ENCODE measurements around the gene PYM1. TPM values are rescaled to one million over a fixed set of nuclear protein-coding genes. Genes with fewer than 3 reads are reported as not detected.

Gene PYM1
- polyA plus RNA-seq, 2 donors, result 63.7 to 71.0 TPM

- no peak overlapping the region for H3K4me3 ChIP-seq (ENCODE audit: low read depth in 1 of 2, low read length in 2 of 2)
- H3K9me3 ChIP-seq (ENCODE audit: control insufficient read depth in 2 of 2, insufficient read depth in 1 of 2, low read depth in 1 of 2, low read length in 1 of 2), result no peaks in the 10 kb centered on the region
- no peak overlapping the region for H3K27ac ChIP-seq (ENCODE audit: low read depth in 2 of 2, low read length in 1 of 2)
- H3K36me3 ChIP-seq (ENCODE audit: control insufficient read depth in 2 of 2, insufficient read depth in 2 of 2, low read length in 1 of 2), result no peaks in the 10 kb centered on the region
- no peaks in the 10 kb centered on the region for H3K4me1 ChIP-seq (ENCODE audit: control insufficient read depth in 2 of 2, insufficient read depth in 2 of 2, low read length in 1 of 2)
- no peaks in the 10 kb centered on the region for H3K27me3 ChIP-seq (ENCODE audit: control insufficient read depth in 1 of 2, insufficient read depth in 2 of 2, low read length in 2 of 2)
Observed at GRCh38 chr12:55862286-55862685, 65.4 kb downstream of the PYM1 start.

DNA sequence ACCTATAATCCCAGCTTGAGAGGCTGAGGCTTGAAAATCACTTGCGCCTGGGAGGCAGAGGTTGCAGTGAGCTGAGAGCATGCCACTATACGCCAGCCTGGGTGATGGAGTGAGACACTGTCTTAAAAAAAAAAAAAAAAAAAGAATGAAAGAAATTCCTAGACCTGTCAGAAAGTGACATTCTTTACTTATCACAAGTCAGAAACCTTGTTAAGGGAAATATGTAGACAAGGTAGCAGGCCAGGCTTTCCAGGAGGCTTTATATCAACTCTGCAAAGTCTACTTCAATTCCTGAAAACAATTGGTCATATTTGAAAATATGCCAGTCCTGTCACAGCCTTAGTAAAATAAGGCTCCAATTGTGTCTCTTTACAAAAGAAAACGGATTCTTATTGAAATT, 65.8 kb downstream of the PYM1 start:
- WGBS, 2 donors, result 87% methylated on average over 3 of the region's 3 CpGs
- Histone ChIP-seq H3K27me3 (ENCODE audit: control insufficient read depth in 1 of 2, insufficient read depth in 2 of 2, low read length in 2 of 2) (no peaks in the 10 kb centered on the region), H3K27ac (ENCODE audit: low read depth in 2 of 2, low read length in 1 of 2) (no peak overlapping the region), H3K4me3 (ENCODE audit: low read depth in 1 of 2, low read length in 2 of 2) (no peak overlapping the region), H3K9me3 (ENCODE audit: control insufficient read depth in 2 of 2, insufficient read depth in 1 of 2, low read depth in 1 of 2, low read length in 1 of 2) (no peaks in the 10 kb centered on the region), H3K36me3 (ENCODE audit: control insufficient read depth in 2 of 2, insufficient read depth in 2 of 2, low read length in 1 of 2) (no peaks in the 10 kb centered on the region), H3K4me1 (ENCODE audit: control insufficient read depth in 2 of 2, insufficient read depth in 2 of 2, low read length in 1 of 2) (no peaks in the 10 kb centered on the region)

GRCh38 chr12:55861396-55861795, 66.3 kb downstream of the PYM1 start:
- H3K27ac ChIP-seq (ENCODE audit: low read depth in 2 of 2, low read length in 1 of 2), result no peak overlapping the region
- no peaks in the 10 kb centered on the region for H3K27me3 ChIP-seq (ENCODE audit: control insufficient read depth in 1 of 2, insufficient read depth in 2 of 2, low read length in 2 of 2)
- no peaks in the 10 kb centered on the region for H3K9me3 ChIP-seq (ENCODE audit: control insufficient read depth in 2 of 2, insufficient read depth in 1 of 2, low read depth in 1 of 2, low read length in 1 of 2)
- H3K36me3 ChIP-seq (ENCODE audit: control insufficient read depth in 2 of 2, insufficient read depth in 2 of 2, low read length in 1 of 2), result no peaks in the 10 kb centered on the region
- H3K4me1 ChIP-seq (ENCODE audit: control insufficient read depth in 2 of 2, insufficient read depth in 2 of 2, low read length in 1 of 2), result no peaks in the 10 kb centered on the region
- 89 to 90% methylated on average over 8 of the region's 8 CpGs for WGBS, 2 donors
- no peak overlapping the region for H3K4me3 ChIP-seq (ENCODE audit: low read depth in 1 of 2, low read length in 2 of 2)

DNA sequence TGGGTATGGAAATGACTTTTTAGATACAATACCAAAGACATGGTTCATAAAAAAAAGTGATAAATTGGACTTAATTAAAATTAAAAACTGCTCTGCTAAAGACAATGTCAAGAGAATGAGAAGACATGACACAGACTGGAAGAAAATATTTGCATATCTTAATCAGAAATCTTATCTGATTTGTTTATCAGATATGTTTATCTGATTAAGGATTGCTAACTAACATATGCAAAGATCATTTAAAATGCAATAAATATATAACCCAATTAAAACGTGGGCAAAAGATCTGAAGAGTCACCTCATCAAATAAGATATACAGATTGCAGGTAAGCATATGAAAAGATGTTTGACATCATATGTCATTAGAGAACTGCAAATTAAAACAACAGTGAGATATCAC, 75.0 kb downstream of the PYM1 start:
- no peaks in the 10 kb centered on the region for H3K36me3 ChIP-seq (ENCODE audit: control insufficient read depth in 2 of 2, insufficient read depth in 2 of 2, low read length in 1 of 2)
- 38 to 39% methylated on average over 1 of the region's 1 CpG for WGBS, 2 donors
- H3K27ac ChIP-seq (ENCODE audit: low read depth in 2 of 2, low read length in 1 of 2), result no peak overlapping the region
- no peaks in the 10 kb centered on the region for H3K4me1 ChIP-seq (ENCODE audit: control insufficient read depth in 2 of 2, insufficient read depth in 2 of 2, low read length in 1 of 2)
- H3K27me3 ChIP-seq (ENCODE audit: control insufficient read depth in 1 of 2, insufficient read depth in 2 of 2, low read length in 2 of 2), result no peaks in the 10 kb centered on the region
- H3K9me3 ChIP-seq (ENCODE audit: control insufficient read depth in 2 of 2, insufficient read depth in 1 of 2, low read depth in 1 of 2, low read length in 1 of 2), result no peaks in the 10 kb centered on the region
- no peak overlapping the region for H3K4me3 ChIP-seq (ENCODE audit: low read depth in 1 of 2, low read length in 2 of 2)

Other genes starting within 250 kb of the PYM1 start
- gene ITGA7, start 220.0 kb downstream of the PYM1 start, polyA plus RNA-seq, result 10 to 100 TPM; 15.3 to 24.6 TPM
- gene BLOC1S1, start 211.8 kb downstream of the PYM1 start, polyA plus RNA-seq, result 100 to 1,000 TPM; 269 to 326 TPM
- gene RDH5, start 207.5 kb downstream of the PYM1 start, polyA plus RNA-seq, result 10 to 100 TPM in 1 of 2 donors, 1 to 10 TPM in 1; 3.3 to 12.7 TPM
- gene CD63, start 198.9 kb downstream of the PYM1 start, polyA plus RNA-seq, result 100 to 1,000 TPM; 334 to 463 TPM
- gene GDF11, start 184.8 kb downstream of the PYM1 start, polyA plus RNA-seq, result under 1 TPM; 0.43 to 0.65 TPM
- gene SARNP, start 110.2 kb downstream of the PYM1 start, polyA plus RNA-seq, result 10 to 100 TPM; 56.2 to 78.7 TPM
- 100 to 1,000 TPM in 1 of 2 donors, 10 to 100 TPM in 1; 97.1 to 100 TPM for gene ORMDL2, start 109.9 kb downstream of the PYM1 start, polyA plus RNA-seq
- 10 to 100 TPM in 1 of 2 donors, 1 to 10 TPM in 1; 7.4 to 10.7 TPM for gene DNAJC14, start 98.3 kb downstream of the PYM1 start, polyA plus RNA-seq
- under 1 TPM; 0.63 to 0.76 TPM for gene MMP19, start 85.0 kb downstream of the PYM1 start, polyA plus RNA-seq
- 100 to 1,000 TPM; 128 to 291 TPM for gene DGKA, start 3.3 kb upstream of the PYM1 start, polyA plus RNA-seq
- gene PMEL, start 38.1 kb upstream of the PYM1 start, polyA plus RNA-seq, result under 1 TPM; 0.63 to 0.75 TPM
- gene CDK2, start 38.9 kb upstream of the PYM1 start, polyA plus RNA-seq, result 10 to 100 TPM in 1 of 2 donors, 1 to 10 TPM in 1; 9.2 to 18.8 TPM
- 10 to 100 TPM; 78.2 to 88.8 TPM for gene RAB5B, start 46.2 kb upstream of the PYM1 start, polyA plus RNA-seq
- gene SUOX, start 69.4 kb upstream of the PYM1 start, polyA plus RNA-seq, result 10 to 100 TPM; 14.3 to 14.9 TPM
- gene IKZF4, start 93.1 kb upstream of the PYM1 start, polyA plus RNA-seq, result 1 to 10 TPM; 1.5 TPM
- gene RPS26, start 114.0 kb upstream of the PYM1 start, polyA plus RNA-seq, result 100 to 1,000 TPM; 899 to 941 TPM
- 100 to 1,000 TPM in 1 of 2 donors, 10 to 100 TPM in 1; 49.4 to 102 TPM for gene ERBB3, start 152.3 kb upstream of the PYM1 start, polyA plus RNA-seq
- 100 to 1,000 TPM; 103 to 180 TPM for gene PA2G4, start 176.7 kb upstream of the PYM1 start, polyA plus RNA-seq
- 1,000 to 10,000 TPM; 1,736 to 6,738 TPM for gene RPL41, start 188.7 kb upstream of the PYM1 start, polyA plus RNA-seq
- 1 to 10 TPM; 1.4 to 2.2 TPM for gene ZC3H10, start 190.4 kb upstream of the PYM1 start, polyA plus RNA-seq
- gene ESYT1, start 200.4 kb upstream of the PYM1 start, polyA plus RNA-seq, result 10 to 100 TPM; 15.6 to 36.6 TPM
- 10 to 100 TPM; 57.3 to 57.7 TPM for gene MYL6B, start 224.7 kb upstream of the PYM1 start, polyA plus RNA-seq
- gene MYL6, start 230.5 kb upstream of the PYM1 start, polyA plus RNA-seq, result 1,000 to 10,000 TPM; 1,769 to 2,908 TPM

All from esophagus (tissue), 2 donors.